Middle frontal gyrus (tissue), 1 donor: ENCODE data around the gene MAP3K15.

Source experiments
- DNase-seq: peaks from one replicate; pipeline ENCODE4 v3.0.0-alpha.2; 2015; ENCODE audit warnings: low spot score; ENCODE audit errors: extremely low spot score

Gene MAP3K15

GRCh38 chrX:19514791-19515614 lies at the start of gene MAP3K15:
Gene MAP3K15 (minus strand): TSS chrX:19515508. CDS start chrX:19515261, 247 bp downstream.
- no peak for DNase-seq

GRCh38 chrX:19564606-19565005 lies 49.3 kb upstream of the MAP3K15 start:
- DNase-seq: no peak

DNA sequence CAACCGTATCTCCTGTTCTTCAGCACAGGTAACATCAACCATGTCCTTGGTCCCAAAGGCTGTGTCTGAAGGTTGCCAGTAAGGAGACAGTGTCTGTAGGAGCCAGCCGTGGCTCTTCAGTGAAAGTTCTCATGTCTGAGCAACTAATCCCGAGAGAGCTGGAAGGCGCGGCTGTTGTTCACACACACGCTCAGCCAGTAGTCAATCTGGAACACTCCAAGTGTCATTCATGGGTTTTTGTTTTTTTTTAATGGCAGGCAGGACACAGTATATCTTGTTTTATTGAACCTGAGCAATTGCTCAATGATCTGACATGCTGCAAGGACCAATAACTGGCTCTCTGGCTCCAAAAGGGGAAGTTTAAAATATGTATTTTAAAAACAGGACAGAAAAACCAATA lies 48.4 kb upstream of the MAP3K15 start:
- no peak for DNase-seq

GRCh38 chrX:19563327-19563726 lies 48.0 kb upstream of the MAP3K15 start:
- DNase-seq: no peak

GRCh38 chrX:19560611-19561010 lies 45.3 kb upstream of the MAP3K15 start:
- DNase-seq: no peak

DNA sequence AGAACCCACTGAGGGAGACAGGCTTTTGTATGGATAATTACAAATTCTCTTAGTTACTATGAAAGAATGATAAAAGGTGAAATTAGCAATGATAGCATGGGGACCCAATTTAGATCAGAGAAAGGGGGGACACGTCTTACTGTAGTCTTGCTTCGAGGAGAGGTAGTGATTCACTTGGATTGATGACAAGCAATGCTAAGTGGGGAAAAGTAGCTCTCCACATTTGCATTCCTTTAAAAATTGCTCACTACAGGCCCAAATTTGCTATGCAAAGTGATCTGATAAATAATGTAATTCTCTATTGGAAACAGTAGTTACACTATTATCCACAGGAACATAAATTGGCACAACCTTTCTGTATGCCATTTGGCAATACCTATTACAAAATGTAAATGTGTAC lies 42.5 kb upstream of the MAP3K15 start:
- DNase-seq: no peak

GRCh38 chrX:19556202-19556601 lies 40.9 kb upstream of the MAP3K15 start:
- DNase-seq: no peak

GRCh38 chrX:19555683-19556082 lies 40.4 kb upstream of the MAP3K15 start:
- DNase-seq: no peak

DNA sequence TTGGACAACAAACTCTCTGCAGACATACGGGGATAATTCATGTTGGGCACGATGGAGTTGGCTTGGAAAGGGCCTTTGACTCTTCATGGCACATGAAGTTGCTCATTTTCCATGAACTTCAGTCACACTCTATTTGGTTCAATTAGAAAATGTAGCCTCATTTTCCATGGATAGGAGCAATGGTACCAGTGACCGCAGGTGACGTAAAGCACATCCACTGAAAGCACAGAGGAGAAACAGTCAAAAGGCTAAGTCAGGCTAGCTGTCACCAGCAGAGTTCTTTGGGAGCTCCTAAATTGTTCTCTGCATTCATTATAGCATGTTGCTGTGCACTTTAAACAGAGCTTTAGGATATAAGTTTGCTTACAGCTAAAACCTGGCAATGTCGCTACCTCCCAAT lies 39.9 kb upstream of the MAP3K15 start:
- DNase-seq: no peak

GRCh38 chrX:19554786-19555185 lies 39.5 kb upstream of the MAP3K15 start:
- DNase-seq: no peak

DNA sequence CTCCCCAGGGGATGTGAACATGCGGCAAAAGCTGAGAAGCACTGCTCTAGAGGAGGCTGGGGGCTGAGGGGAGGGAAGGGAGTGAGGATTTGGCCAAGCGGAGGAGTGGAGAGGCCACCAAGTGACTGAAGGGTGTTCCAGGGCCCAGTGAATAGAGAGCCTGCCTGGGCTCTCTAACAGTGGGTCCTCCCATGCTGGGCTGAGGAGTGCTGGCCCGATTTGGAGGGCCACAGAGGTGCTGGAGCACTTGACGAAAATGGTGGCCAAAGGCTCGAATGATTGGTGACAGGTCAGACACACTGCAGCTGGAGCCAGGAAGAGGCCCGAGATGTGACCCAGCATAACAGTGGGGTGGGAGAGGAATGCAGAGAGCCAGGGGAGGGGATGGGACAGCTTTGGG lies 37.5 kb upstream of the MAP3K15 start:
- DNase-seq: no peak

DNA sequence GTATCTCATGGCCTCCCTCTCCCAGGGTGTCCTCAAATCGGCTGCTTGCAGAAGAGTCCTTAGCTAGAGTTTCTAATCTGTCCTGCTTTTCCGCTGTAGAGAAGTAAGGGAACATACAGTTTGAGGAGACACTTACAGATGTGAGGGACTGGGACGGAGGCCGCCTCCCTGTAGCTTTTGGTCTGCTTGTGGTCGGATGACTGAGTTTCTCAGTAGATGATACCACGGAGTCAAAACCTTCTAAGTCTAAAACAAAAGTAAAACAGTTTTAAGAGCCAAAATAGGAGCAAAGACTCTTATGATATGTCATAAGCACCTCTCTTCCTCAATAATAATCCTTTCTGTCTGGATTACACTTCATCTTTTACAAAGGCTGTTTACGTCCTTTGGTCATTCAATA lies 34.5 kb upstream of the MAP3K15 start:
- no peak for DNase-seq

GRCh38 chrX:19548934-19549333 lies 33.6 kb upstream of the MAP3K15 start:
- no peak for DNase-seq

- DNase-seq: no peak
Measured at GRCh38 chrX:19548279-19548678, 33.0 kb upstream of the MAP3K15 start.

DNA sequence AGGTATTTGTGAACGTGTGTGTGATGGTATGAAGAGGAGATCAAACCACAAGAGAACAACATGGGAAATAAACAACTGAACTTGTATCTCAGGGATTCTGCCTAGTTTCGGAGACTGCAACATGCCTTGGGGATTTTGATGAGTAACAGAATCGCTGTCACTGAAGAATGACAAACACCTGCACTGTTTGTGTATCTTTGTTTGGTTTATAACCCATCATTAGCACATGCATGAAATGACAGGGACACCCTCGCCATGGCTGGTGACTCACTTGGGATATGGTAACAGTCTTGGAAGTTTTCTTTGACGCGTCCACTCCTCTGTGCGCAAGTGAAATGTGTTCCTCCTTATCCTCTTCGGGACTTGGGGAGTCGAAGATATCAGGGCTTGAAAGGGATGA lies 30.3 kb upstream of the MAP3K15 start:
- no peak for DNase-seq

DNA sequence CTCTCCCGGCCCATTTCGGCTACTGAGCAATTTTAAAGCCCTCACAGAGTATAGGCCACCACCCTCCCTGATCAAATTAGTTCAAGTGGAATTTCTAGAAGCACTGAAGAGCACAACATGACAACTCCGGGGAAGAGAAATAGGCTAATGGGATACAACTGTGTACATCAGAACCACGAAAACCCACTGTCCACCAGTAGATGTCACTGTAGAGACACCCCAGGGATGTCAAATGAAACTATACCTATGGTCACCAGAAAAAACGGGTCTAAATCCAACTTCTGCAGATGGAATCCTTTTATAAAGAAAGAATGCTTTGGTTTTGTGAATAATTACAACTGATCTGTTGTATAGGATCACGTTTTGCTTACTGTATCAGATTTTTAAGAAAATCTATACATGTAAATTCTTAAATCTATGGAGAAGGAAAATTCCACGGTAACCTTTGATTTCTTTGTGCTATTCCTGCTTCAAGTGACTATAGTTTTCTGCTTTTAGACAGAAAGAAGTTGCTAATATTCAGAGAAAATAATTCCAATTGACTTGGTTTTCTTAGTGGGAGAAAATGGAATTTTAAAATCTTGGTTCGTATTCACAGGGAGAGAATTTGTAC lies 29.5 kb upstream of the MAP3K15 start:
- DNase-seq: peak; percentile 7

GRCh38 chrX:19543951-19544381 lies 28.7 kb upstream of the MAP3K15 start:
- peak; percentile 5 for DNase-seq

DNA sequence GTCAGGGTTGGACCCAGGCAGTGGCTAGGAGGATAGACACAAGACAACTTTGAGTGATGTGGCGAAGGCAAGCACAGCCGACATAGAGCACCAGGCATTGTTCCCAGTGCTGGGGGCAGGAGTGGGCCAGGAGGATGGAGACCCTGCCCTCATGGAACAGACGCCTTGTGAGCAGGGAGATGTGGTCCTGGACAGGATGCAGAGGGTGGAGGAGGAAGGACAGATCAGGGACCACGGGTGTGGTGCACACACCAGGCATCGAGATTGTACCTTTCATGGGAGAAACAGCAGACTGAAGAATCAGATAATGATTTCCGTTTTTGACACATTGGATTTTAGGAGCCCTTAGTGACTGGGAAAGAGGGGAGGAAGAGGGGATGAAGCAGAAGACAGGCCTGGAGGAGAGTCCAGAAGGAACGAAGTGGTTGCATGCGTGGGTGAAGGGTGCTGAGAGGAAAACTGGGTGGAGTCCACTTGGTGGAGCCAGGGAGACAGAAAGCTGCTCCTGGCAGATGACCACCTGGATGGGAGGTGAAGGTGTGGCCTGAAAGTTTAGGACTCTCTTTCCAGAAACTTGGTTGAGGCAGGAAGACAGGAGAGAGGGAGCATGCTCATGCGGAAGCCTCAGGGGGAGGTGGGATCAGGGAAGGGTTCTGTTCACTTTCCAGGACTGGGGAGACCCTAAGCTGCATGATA lies 27.9 kb upstream of the MAP3K15 start:
- DNase-seq: no peak

DNA sequence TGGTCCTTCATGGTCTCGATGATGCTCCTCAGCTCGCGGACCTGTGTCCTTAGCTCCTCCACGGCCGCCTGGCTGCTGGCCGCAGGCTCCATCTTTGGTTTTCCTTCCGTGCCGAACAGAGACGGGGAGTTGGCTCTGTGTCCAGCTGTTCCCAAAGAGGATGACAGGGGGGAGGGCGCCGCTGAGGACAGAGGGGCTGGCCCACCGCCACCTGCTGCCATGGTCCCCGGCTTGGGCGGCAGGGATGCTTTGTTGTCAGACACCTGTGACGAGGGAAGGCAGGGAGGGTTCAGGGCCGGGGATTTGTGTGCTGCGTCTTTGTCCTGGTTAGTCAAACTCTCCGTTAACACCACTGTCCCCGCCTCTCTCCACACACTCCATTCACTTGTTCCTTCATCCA lies 26.6 kb upstream of the MAP3K15 start:
- no peak for DNase-seq

DNA sequence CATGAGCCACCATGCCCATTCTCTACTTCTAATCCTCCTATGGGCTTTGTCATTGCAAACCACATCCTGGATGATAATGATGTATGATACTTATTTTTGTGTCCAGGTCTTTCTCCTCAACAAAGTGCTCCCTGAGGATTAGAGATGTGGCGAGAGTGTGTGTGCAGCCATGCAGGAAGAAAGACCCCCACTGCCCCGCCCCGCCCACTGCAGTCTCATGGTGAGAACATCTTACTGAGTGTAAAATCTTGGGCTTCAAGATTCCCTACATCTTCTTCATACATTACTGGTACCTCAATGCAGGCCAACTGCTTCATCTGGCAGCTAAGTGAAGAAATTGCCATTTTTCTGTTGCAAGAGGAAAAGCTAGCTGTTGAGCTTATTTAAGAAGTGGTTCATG lies 25.9 kb upstream of the MAP3K15 start:
- DNase-seq: no peak

DNA sequence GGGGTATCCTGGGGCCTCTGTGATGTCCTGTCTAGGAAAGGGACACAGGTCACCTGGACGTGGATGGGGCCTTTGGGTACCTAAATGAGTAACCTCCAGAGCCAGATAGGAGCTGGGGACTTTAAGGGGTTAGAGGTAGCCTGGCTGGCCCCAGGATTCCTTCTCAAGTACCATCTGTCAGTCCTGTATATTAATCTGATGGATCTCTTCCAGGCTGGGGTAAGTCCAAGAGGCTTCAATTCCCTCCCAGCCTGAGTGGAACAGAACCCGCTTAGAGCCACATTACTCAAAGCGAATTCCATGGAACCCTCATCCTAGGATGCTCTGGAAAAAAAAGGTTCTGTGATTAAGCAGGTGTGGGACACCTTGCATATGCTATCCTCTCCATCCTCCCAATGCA lies 24.8 kb upstream of the MAP3K15 start:
- DNase-seq: no peak

GRCh38 chrX:19539665-19540064 lies 24.4 kb upstream of the MAP3K15 start:
- DNase-seq: no peak
